HL-60 (cell line): ENCODE measurements around the gene CCT5.

Experiments
- DNase-seq, 2 experiments: peaks; one replicate each; pipeline ENCODE4 v3.0.0-alpha.2; 2010 to 2020; ENCODE audit warnings: low read depth in 1 of 2, low spot score in 1 of 2
- H3K27ac ChIP-seq: fragments of 250-450 bp; sonication (Bioruptor Pico); replicated peaks from 2 replicates; pipeline ENCODE4 v1.5.1; 2020; ENCODE audit warnings: mild to moderate bottlenecking, moderate library complexity
- H3K27me3 ChIP-seq: fragments of 250-450 bp; sonication (Bioruptor Pico); 2 replicates; pipeline ENCODE4 v1.5.1; 2021; ENCODE audit warnings: mild to moderate bottlenecking, moderate library complexity; ENCODE audit not compliant: insufficient read depth, poor library complexity, severe bottlenecking
- H3K4me3 ChIP-seq: replicated peaks from 2 replicates; pipeline ENCODE4 v1.5.1; 2011; ENCODE audit warnings: mild to moderate bottlenecking, control low read depth, low read length; ENCODE audit not compliant: insufficient read depth
- GABPA ChIP-seq: IDR thresholded peaks from 2 replicates; pipeline ENCODE4 v1.6.1; 2012; ENCODE audit warnings: low read depth
- POLR2AphosphoS5 ChIP-seq: IDR thresholded peaks from 2 replicates; pipeline ENCODE4 v1.6.1; 2012; ENCODE audit warnings: low read depth
- SPI1 ChIP-seq: IDR thresholded peaks from 2 replicates; pipeline ENCODE4 v1.6.1; 2012; ENCODE audit warnings: low read depth, mild to moderate bottlenecking, borderline replicate concordance
- TF ChIP-seq, protein P1 (sequence below): IDR thresholded peaks from 2 replicates; pipeline ENCODE4 v1.6.1; 2012; ENCODE audit warnings: low read depth; ENCODE audit not compliant: insufficient replicate concordance
- TF ChIP-seq, protein P2 (sequence below): IDR thresholded peaks from one replicate; pipeline ENCODE4 v1.5.1; 2011; ENCODE audit warnings: low read length, control low read depth, inconsistent platforms; ENCODE audit not compliant: insufficient read depth

CCT5 gene

DNA sequence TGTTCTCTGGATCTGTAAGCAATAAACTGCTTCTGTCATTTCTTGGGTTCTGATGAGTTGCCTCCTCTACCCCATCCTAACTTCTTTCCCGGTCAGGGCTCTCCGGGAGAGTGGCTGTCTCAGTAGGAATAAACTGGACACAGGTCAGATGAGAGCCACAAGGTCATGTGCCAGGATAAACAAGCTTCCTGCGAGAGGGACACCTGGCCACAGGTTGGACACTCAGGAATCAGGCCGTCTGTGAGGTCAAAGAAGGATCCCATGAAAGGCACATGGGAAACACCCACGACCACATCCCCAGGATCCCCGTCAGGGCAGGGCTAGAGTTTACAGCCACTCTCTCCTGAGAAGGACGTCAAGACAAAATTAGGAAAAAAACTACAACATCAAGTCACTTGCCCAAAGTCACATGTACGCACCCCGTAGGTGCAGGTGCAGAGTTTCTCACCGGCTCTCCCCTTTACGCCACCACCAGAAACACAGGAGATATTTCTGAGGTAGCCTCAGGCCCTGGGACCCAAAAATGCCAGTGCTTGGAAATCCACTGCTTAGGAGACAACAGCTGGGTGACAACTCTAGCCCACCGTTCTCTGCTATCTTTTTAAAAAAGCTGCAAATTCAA is 28.7 kb downstream of the CCT5 start:
- H3K4me3 ChIP-seq = no peak overlapping the region
- TF ChIP-seq, protein P1, sequence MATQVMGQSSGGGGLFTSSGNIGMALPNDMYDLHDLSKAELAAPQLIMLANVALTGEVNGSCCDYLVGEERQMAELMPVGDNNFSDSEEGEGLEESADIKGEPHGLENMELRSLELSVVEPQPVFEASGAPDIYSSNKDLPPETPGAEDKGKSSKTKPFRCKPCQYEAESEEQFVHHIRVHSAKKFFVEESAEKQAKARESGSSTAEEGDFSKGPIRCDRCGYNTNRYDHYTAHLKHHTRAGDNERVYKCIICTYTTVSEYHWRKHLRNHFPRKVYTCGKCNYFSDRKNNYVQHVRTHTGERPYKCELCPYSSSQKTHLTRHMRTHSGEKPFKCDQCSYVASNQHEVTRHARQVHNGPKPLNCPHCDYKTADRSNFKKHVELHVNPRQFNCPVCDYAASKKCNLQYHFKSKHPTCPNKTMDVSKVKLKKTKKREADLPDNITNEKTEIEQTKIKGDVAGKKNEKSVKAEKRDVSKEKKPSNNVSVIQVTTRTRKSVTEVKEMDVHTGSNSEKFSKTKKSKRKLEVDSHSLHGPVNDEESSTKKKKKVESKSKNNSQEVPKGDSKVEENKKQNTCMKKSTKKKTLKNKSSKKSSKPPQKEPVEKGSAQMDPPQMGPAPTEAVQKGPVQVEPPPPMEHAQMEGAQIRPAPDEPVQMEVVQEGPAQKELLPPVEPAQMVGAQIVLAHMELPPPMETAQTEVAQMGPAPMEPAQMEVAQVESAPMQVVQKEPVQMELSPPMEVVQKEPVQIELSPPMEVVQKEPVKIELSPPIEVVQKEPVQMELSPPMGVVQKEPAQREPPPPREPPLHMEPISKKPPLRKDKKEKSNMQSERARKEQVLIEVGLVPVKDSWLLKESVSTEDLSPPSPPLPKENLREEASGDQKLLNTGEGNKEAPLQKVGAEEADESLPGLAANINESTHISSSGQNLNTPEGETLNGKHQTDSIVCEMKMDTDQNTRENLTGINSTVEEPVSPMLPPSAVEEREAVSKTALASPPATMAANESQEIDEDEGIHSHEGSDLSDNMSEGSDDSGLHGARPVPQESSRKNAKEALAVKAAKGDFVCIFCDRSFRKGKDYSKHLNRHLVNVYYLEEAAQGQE = no peak
- TF ChIP-seq POLR2AphosphoS5 (no peak), SPI1 (no peak), GABPA (no peak)
- TF ChIP-seq, protein P2, sequence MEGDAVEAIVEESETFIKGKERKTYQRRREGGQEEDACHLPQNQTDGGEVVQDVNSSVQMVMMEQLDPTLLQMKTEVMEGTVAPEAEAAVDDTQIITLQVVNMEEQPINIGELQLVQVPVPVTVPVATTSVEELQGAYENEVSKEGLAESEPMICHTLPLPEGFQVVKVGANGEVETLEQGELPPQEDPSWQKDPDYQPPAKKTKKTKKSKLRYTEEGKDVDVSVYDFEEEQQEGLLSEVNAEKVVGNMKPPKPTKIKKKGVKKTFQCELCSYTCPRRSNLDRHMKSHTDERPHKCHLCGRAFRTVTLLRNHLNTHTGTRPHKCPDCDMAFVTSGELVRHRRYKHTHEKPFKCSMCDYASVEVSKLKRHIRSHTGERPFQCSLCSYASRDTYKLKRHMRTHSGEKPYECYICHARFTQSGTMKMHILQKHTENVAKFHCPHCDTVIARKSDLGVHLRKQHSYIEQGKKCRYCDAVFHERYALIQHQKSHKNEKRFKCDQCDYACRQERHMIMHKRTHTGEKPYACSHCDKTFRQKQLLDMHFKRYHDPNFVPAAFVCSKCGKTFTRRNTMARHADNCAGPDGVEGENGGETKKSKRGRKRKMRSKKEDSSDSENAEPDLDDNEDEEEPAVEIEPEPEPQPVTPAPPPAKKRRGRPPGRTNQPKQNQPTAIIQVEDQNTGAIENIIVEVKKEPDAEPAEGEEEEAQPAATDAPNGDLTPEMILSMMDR = no peak
- H3K27ac ChIP-seq = no peak overlapping the region
- H3K27me3 ChIP-seq = no peaks in the 10 kb centered on the region
- DNase-seq = no peak

DNA sequence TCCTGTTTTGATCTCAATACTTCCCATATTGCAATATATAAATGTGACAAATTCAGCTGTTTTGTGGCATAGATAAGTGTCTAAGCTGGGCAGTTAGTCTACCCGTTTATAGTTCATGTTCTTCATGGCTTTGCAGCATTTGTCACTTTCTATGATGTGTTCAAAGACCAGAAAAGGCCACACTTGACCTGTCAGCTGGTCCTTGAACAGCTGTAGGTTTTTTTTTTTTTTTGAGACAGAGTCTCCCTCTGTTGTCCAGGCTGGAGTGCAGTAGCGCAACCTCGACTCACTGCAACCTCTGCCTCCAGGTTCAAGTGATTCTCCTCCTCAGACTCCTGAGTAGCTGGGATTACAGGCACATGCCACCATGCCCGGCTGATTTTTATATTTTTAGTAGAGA is 29.2 kb downstream of the CCT5 start:
- Histone ChIP-seq H3K27ac (no peak overlapping the region), H3K4me3 (no peak overlapping the region), H3K27me3 (no peaks in the 10 kb centered on the region)
- TF ChIP-seq, protein P2 = no peak
- TF ChIP-seq SPI1 (no peak), POLR2AphosphoS5 (no peak)
- DNase-seq = no peak

DNA sequence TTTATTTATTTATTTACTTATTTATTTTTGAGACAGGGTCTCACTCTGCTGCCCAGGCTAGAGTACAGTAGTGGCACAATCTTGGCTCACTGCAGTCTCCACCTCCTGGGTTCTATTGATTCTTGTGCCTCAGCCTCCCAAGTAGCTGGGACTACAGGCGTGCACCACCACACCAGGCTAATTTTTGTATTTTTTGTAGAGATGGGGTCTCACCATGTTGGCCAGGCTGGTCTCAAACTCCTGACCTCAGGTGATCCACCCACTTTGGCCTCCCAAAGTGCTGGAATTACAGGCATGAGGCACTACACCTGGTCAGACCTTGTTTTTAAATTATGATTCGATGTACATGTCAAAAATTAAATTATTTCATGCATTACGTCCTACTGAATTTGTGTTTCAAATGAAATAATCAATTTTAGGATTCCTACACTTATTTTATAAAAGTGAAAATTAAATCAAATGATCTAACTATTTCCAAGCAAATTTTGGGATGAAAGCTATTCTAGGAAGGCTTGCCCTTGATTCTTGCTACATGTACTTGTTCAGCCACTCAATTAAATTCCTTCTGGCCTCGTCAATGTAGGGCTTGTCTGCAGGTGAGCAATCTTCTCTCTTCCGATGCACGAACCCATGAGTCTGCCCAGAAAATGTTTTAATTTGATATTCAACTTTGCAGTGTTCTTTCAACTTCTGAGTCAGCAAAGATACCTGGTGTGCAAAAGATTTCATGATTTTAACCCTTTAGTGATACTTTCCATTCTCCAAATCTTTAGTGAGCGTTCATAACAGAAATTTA is 30.0 kb downstream of the CCT5 start:
- DNase-seq = no peak
- TF ChIP-seq, protein P2 = no peak
- TF ChIP-seq POLR2AphosphoS5 = no peak
- TF ChIP-seq, protein P1 = no peak
- no peak overlapping the region for H3K4me3 ChIP-seq
- no peak overlapping the region for H3K27ac ChIP-seq
- H3K27me3 ChIP-seq = no peaks in the 10 kb centered on the region
